ENCODE results near the gene CASK.

The CASK gene

GRCh38 chrX:41732260-41732659 is 191.1 kb downstream of the CASK start:
- H3K9me3 ChIP-seq (ENCODE audit: insufficient read depth, low read length, severe bottlenecking): no peaks in the 10 kb centered on the region
- DNase-seq: no peak
- H3K79me2 ChIP-seq (ENCODE audit: insufficient read depth, low read length): no peaks in the 10 kb centered on the region
- peaks cover 5% of the 10 kb centered on the region; the same call in 1 of the 2 replicates for H3K36me3 ChIP-seq (ENCODE audit: insufficient read depth, low read length)
- no peaks in the 10 kb centered on the region for H3K4me1 ChIP-seq (ENCODE audit: insufficient read depth, low read length)
- TF ChIP-seq EZH2 (IDR thresholded peaks at IDR 0.05; ENCODE audit: borderline replicate concordance, low read depth, low read length, severe bottlenecking) (no peak), CTCF (IDR thresholded peaks at IDR 0.05; ENCODE audit: borderline replicate concordance, extremely low read depth, low read length, poor library complexity, severe bottlenecking) (no peak)
- H3K27me3 ChIP-seq (ENCODE audit: insufficient read depth, low read length, poor library complexity): no peaks in the 10 kb centered on the region
- no peak for ATAC-seq (ENCODE audit: insufficient read depth, low read depth)
- H2AFZ ChIP-seq (ENCODE audit: low read depth, low read length): no peak overlapping the region
- no peaks in the 10 kb centered on the region for H4K20me1 ChIP-seq (ENCODE audit: insufficient read depth, low read length)
- H3K4me3 ChIP-seq (ENCODE audit: low read depth in 1 of 2, low read length in 2 of 2): no peak overlapping the region
- H3K27ac ChIP-seq (ENCODE audit: low read length): no peak overlapping the region; the same call in 1 of the 2 replicates
- no peak overlapping the region for H3K4me2 ChIP-seq (ENCODE audit: insufficient read depth, low read length)
- H3K9ac ChIP-seq (ENCODE audit: low read depth, low read length): no peak overlapping the region

GRCh38 chrX:41730081-41730480 is 193.3 kb downstream of the CASK start:
- no peaks in the 10 kb centered on the region for H4K20me1 ChIP-seq (ENCODE audit: insufficient read depth, low read length)
- TF ChIP-seq CTCF (IDR thresholded peaks at IDR 0.05; ENCODE audit: borderline replicate concordance, extremely low read depth, low read length, poor library complexity, severe bottlenecking) (no peak), EZH2 (IDR thresholded peaks at IDR 0.05; ENCODE audit: borderline replicate concordance, low read depth, low read length, severe bottlenecking) (no peak)
- no peak overlapping the region for H3K4me3 ChIP-seq (ENCODE audit: low read depth in 1 of 2, low read length in 2 of 2)
- no peak overlapping the region for H3K4me2 ChIP-seq (ENCODE audit: insufficient read depth, low read length)
- no peaks in the 10 kb centered on the region for H3K4me1 ChIP-seq (ENCODE audit: insufficient read depth, low read length)
- ATAC-seq (ENCODE audit: insufficient read depth, low read depth) (no peak), DNase-seq (no peak)
- H3K9ac ChIP-seq (ENCODE audit: low read depth, low read length): no peak overlapping the region
- no peaks in the 10 kb centered on the region for H3K27me3 ChIP-seq (ENCODE audit: insufficient read depth, low read length, poor library complexity)
- no peaks in the 10 kb centered on the region for H3K9me3 ChIP-seq (ENCODE audit: insufficient read depth, low read length, severe bottlenecking)
- H2AFZ ChIP-seq (ENCODE audit: low read depth, low read length): no peak overlapping the region
- no peak overlapping the region for H3K27ac ChIP-seq (ENCODE audit: low read length)
- H3K36me3 ChIP-seq (ENCODE audit: insufficient read depth, low read length): no peaks in the 10 kb centered on the region
- no peaks in the 10 kb centered on the region for H3K79me2 ChIP-seq (ENCODE audit: insufficient read depth, low read length)

- Histone ChIP-seq H3K9me3 (ENCODE audit: insufficient read depth, low read length, severe bottlenecking) (no peaks in the 10 kb centered on the region), H3K9ac (ENCODE audit: low read depth, low read length) (no peak overlapping the region), H3K36me3 (ENCODE audit: insufficient read depth, low read length) (no peaks in the 10 kb centered on the region), H3K79me2 (ENCODE audit: insufficient read depth, low read length) (no peaks in the 10 kb centered on the region), H2AFZ (ENCODE audit: low read depth, low read length) (no peak overlapping the region), H3K27ac (ENCODE audit: low read length) (no peak overlapping the region), H3K4me1 (ENCODE audit: insufficient read depth, low read length) (no peaks in the 10 kb centered on the region), H4K20me1 (ENCODE audit: insufficient read depth, low read length) (no peaks in the 10 kb centered on the region), H3K4me3 (ENCODE audit: low read depth in 1 of 2, low read length in 2 of 2) (no peak overlapping the region), H3K4me2 (ENCODE audit: insufficient read depth, low read length) (no peak overlapping the region), H3K27me3 (ENCODE audit: insufficient read depth, low read length, poor library complexity) (no peaks in the 10 kb centered on the region)
- no peak for ATAC-seq (ENCODE audit: insufficient read depth, low read depth)
- no peak for DNase-seq
- TF ChIP-seq EZH2 (IDR thresholded peaks at IDR 0.05; ENCODE audit: borderline replicate concordance, low read depth, low read length, severe bottlenecking): no peak
- TF ChIP-seq CTCF (IDR thresholded peaks at IDR 0.05; ENCODE audit: borderline replicate concordance, extremely low read depth, low read length, poor library complexity, severe bottlenecking): no peak
Observed at GRCh38 chrX:41728125-41728524, 195.2 kb downstream of the CASK start.

DNA sequence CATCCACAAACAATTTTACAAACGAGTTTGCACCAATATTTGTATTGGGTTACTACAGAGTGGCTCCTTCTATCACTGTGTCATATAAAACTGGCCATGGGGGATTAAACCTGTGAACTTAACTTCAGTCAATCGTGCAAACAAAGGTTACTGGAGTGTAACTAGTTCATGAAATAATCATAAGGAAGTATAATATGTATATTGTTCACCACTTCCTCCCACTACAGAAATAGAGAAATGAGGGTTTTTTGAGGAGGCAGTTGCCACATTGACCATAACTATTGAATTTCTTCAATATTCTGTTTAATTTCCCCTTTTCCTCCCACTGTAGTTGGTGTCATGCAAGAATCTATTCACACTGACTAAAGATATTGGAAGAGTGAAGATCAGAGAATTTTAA is 199.5 kb downstream of the CASK start, which contains the start of gene GPR82:
TSS of gene GPR82 (plus strand) at position 356 of the 400 bp plus-strand sequence. CDS start 2,846 bp downstream, outside the sequence.
- Histone ChIP-seq H3K4me2 (ENCODE audit: insufficient read depth, low read length) (no peak within 1 kb of the TSS), H3K9ac (ENCODE audit: low read depth, low read length) (no peak within 1 kb of the TSS), H2AFZ (ENCODE audit: low read depth, low read length) (no peak within 1 kb of the TSS), H3K36me3 (ENCODE audit: insufficient read depth, low read length) (peaks cover 15% of the 10 kb centered on the region), H3K79me2 (ENCODE audit: insufficient read depth, low read length) (no peaks in the 10 kb centered on the region), H4K20me1 (ENCODE audit: insufficient read depth, low read length) (no peaks in the 10 kb centered on the region), H3K4me1 (ENCODE audit: insufficient read depth, low read length) (peaks cover 6% of the 10 kb centered on the region; the same call in 1 of the 2 replicates), H3K27ac (ENCODE audit: low read length) (no peak within 1 kb of the TSS), H3K4me3 (ENCODE audit: low read depth in 1 of 2, low read length in 2 of 2) (no peak within 1 kb of the TSS), H3K27me3 (ENCODE audit: insufficient read depth, low read length, poor library complexity) (no peaks in the 10 kb centered on the region), H3K9me3 (ENCODE audit: insufficient read depth, low read length, severe bottlenecking) (no peaks in the 10 kb centered on the region)
- TF ChIP-seq EZH2 (IDR thresholded peaks at IDR 0.05; ENCODE audit: borderline replicate concordance, low read depth, low read length, severe bottlenecking): no peak
- TF ChIP-seq CTCF (IDR thresholded peaks at IDR 0.05; ENCODE audit: borderline replicate concordance, extremely low read depth, low read length, poor library complexity, severe bottlenecking): no peak
- DNase-seq: no peak
- no peak for ATAC-seq (ENCODE audit: insufficient read depth, low read depth)

All from DND-41 (cell line).